ENCODE results near the gene SLC12A2. TPM values are rescaled to one million over a fixed set of nuclear protein-coding genes. Genes with fewer than 3 reads are reported as not detected.

SLC12A2 gene
- polyA plus RNA-seq, 1 experiment = 4.8 TPM

GRCh38 chr5:128155776-128156175 is 72.2 kb downstream of the SLC12A2 start:
- no peak overlapping the region for H3K4me3 ChIP-seq (ENCODE audit: low read depth, low read length)
- ChIA-PET CTCF (interaction anchor here (0.6 to 1.0 kb wide), 2 partner anchors 398 to 1758 kb away, joined by 3 read pairs; no protein-coding TSS in a partner anchor), POLR2A (no interaction called here)
- H3K27me3 ChIP-seq (ENCODE audit: control insufficient read depth, insufficient read depth, low read length) = no peaks in the 10 kb centered on the region
- TF ChIP-seq CTCF (IDR thresholded peaks at IDR 0.05; ENCODE audit: insufficient read depth, low read depth, low read length) = no peak
- no peak for DNase-seq (ENCODE audit: low read depth)
- H3K36me3 ChIP-seq (ENCODE audit: control insufficient read depth, insufficient read depth, low read length) = no peaks in the 10 kb centered on the region

GRCh38 chr5:128156521-128156920 is 73.0 kb downstream of the SLC12A2 start:
- TF ChIP-seq CTCF (IDR thresholded peaks at IDR 0.05; ENCODE audit: insufficient read depth, low read depth, low read length) = no peak
- CTCF ChIA-PET = no interaction called here

GRCh38 chr5:128158342-128158741 is 74.8 kb downstream of the SLC12A2 start:
- Histone ChIP-seq H3K36me3 (ENCODE audit: control insufficient read depth, insufficient read depth, low read length) (no peaks in the 10 kb centered on the region), H3K4me3 (ENCODE audit: low read depth, low read length) (no peak overlapping the region), H3K27me3 (ENCODE audit: control insufficient read depth, insufficient read depth, low read length) (no peaks in the 10 kb centered on the region)
- POLR2A ChIA-PET = no interaction called here
- TF ChIP-seq CTCF (IDR thresholded peaks at IDR 0.05; ENCODE audit: insufficient read depth, low read depth, low read length) = no peak
- CTCF ChIA-PET = interaction anchor here (1.2 kb wide), 1 partner anchor 43 kb away, joined by 4 read pairs; no protein-coding TSS in a partner anchor
- no peak for DNase-seq (ENCODE audit: low read depth)

More at GRCh38 chr5:128156521-128156920, 73.0 kb downstream of the SLC12A2 start:
- POLR2A ChIA-PET = interaction anchor here (0.6 kb wide), 1 partner anchor 586 kb away, joined by 3 read pairs; no protein-coding TSS in a partner anchor
- Histone ChIP-seq H3K4me3 (ENCODE audit: low read depth, low read length) (no peak overlapping the region), H3K36me3 (ENCODE audit: control insufficient read depth, insufficient read depth, low read length) (no peaks in the 10 kb centered on the region), H3K27me3 (ENCODE audit: control insufficient read depth, insufficient read depth, low read length) (no peaks in the 10 kb centered on the region)
- DNase-seq (ENCODE audit: low read depth) = no peak

- TF ChIP-seq CTCF (IDR thresholded peaks at IDR 0.05; ENCODE audit: insufficient read depth, low read depth, low read length) = no peak
- ChIA-PET CTCF (interaction anchor here (0.9 kb wide), 1 partner anchor 16 kb away, joined by 3 read pairs; no protein-coding TSS in a partner anchor), POLR2A (interaction anchor here (0.6 kb wide), 1 partner anchor 1573 kb away, joined by 3 read pairs; no protein-coding TSS in a partner anchor)
- H3K36me3 ChIP-seq (ENCODE audit: control insufficient read depth, insufficient read depth, low read length) = no peaks in the 10 kb centered on the region
- no peak for DNase-seq (ENCODE audit: low read depth)
- H3K27me3 ChIP-seq (ENCODE audit: control insufficient read depth, insufficient read depth, low read length) = no peaks in the 10 kb centered on the region
- H3K4me3 ChIP-seq (ENCODE audit: low read depth, low read length) = no peak overlapping the region
Measured at GRCh38 chr5:128163991-128164390, 80.4 kb downstream of the SLC12A2 start.

GRCh38 chr5:128169401-128170017 is 85.9 kb downstream of the SLC12A2 start:
- Histone ChIP-seq H3K4me3 (ENCODE audit: low read depth, low read length) (no peak overlapping the region), H3K27me3 (ENCODE audit: control insufficient read depth, insufficient read depth, low read length) (no peaks in the 10 kb centered on the region), H3K36me3 (ENCODE audit: control insufficient read depth, insufficient read depth, low read length) (no peaks in the 10 kb centered on the region)
- ChIA-PET POLR2A (no interaction called here), CTCF (interaction anchor here (0.7 kb wide), 1 partner anchor 9 kb away, joined by 3 read pairs; no protein-coding TSS in a partner anchor)
- no peak for TF ChIP-seq CTCF (IDR thresholded peaks at IDR 0.05; ENCODE audit: insufficient read depth, low read depth, low read length)
- no peak for DNase-seq (ENCODE audit: low read depth)

Measured in BJ (cell line).